GM12891 (cell line): Measurements from ENCODE around the gene SMPD3.

Source experiments
- PAX5 ChIP-seq: IDR thresholded peaks from 2 replicates; pipeline ENCODE4 v1.6.1; 2011; ENCODE audit warnings: low read length, moderate library complexity, mild to moderate bottlenecking; ENCODE audit not compliant: insufficient read depth, severe bottlenecking
- POLR2A ChIP-seq: IDR thresholded peaks from 2 replicates; pipeline ENCODE4 v1.6.1; 2011; ENCODE audit warnings: low read depth, low read length, control low read depth
- POLR2AphosphoS5 ChIP-seq: IDR thresholded peaks from 2 replicates; pipeline ENCODE4 v1.6.1; 2011; ENCODE audit warnings: low read depth, low read length, control low read depth
- POU2F2 ChIP-seq: IDR thresholded peaks from 2 replicates; pipeline ENCODE4 v1.6.1; 2011; ENCODE audit warnings: low read depth, mild to moderate bottlenecking, control low read depth, low read length, moderate library complexity
- TAF1 ChIP-seq: IDR thresholded peaks from 2 replicates; pipeline ENCODE4 v1.6.1; 2011; ENCODE audit warnings: low read depth, low read length, control low read depth

GRCh38 chr16:68399456-68399855, 48.9 kb downstream of the SMPD3 start:
- no peak for TF ChIP-seq POLR2A
- no peak for TF ChIP-seq POLR2AphosphoS5
- TF ChIP-seq TAF1, result no peak
- TF ChIP-seq POU2F2, result no peak
- TF ChIP-seq PAX5, result no peak
